OCI-LY3 (cell line): ENCODE data around the gene BABAM1.

Source experiments
- H2AFZ ChIP-seq: fragments of 200-600, 300-600 bp; shearing (Covaris generic); 2 replicates; pipeline ENCODE4 v1.6.0; 2014; ENCODE audit warnings: antibody characterized with exemption, low read depth, low read length
- H3K27ac ChIP-seq: fragments of 200-600, 300-600 bp; sonication (generic); 2 replicates; pipeline ENCODE4 v1.5.1; 2014; ENCODE audit warnings: mild to moderate bottlenecking, low read length, moderate library complexity, mixed read lengths
- H3K27me3 ChIP-seq: fragments of 200-600, 300-600 bp; sonication (generic); 2 replicates; pipeline ENCODE4 v1.6.1; 2014; ENCODE audit warnings: low read depth, low read length, mixed read lengths
- H3K36me3 ChIP-seq: fragments of 200-600, 300-600 bp; sonication (generic); replicated peaks from 2 replicates; pipeline ENCODE3; 2014; ENCODE audit warnings: low read depth, low read length, mixed read lengths
- H3K4me1 ChIP-seq: fragments of 300-600, 200-600 bp; sonication (generic); 2 replicates; pipeline ENCODE4 v1.6.1; 2014; ENCODE audit warnings: low read length, mixed read lengths
- H3K4me2 ChIP-seq: fragments of 200-600, 300-600 bp; sonication (generic); 2 replicates; pipeline ENCODE4 v1.6.1; 2014; ENCODE audit warnings: low read length, mixed read lengths
- H3K4me3 ChIP-seq: fragments of 300-600, 200-600 bp; sonication (generic); 2 replicates; pipeline ENCODE4 v1.5.1; 2014; ENCODE audit warnings: antibody characterized with exemption, mild to moderate bottlenecking, low read length, moderate library complexity
- H3K79me2 ChIP-seq: fragments of 300-600, 200-600 bp; shearing (Covaris generic); 2 replicates; pipeline ENCODE4 v1.6.1; 2014; ENCODE audit warnings: mild to moderate bottlenecking, low read length, mixed read lengths
- H3K9ac ChIP-seq: fragments of 300-600, 200-600 bp; shearing (Covaris generic); 2 replicates; pipeline ENCODE4 v1.6.0; 2014; ENCODE audit warnings: mild to moderate bottlenecking, low read length, moderate library complexity
- H3K9me3 ChIP-seq: fragments of 200-600, 300-600 bp; shearing (Covaris generic); 2 replicates; pipeline ENCODE4 v1.6.1; 2014; ENCODE audit warnings: low read length, mixed read lengths; ENCODE audit not compliant: insufficient read depth
- H4K20me1 ChIP-seq: fragments of 200-600, 300-600 bp; sonication (generic); 2 replicates; pipeline ENCODE4 v1.6.1; 2016; ENCODE audit warnings: low read length, mixed read lengths; ENCODE audit not compliant: insufficient read depth
- CTCF ChIP-seq: fragments of 200-600, 300-600 bp; sonication (generic); IDR thresholded peaks from 2 replicates; pipeline ENCODE4 v1.5.1; 2014; ENCODE audit warnings: antibody characterized with exemption, low read length, low read depth
- EZH2phosphoT487 ChIP-seq: fragments of 200-600 bp; shearing (Covaris generic); IDR thresholded peaks from 2 replicates; pipeline ENCODE4 v1.6.1; 2018; ENCODE audit warnings: antibody characterized with exemption, mixed run types, low read depth

BABAM1 gene

GRCh38 chr19:17282488-17283125, 15.4 kb downstream of the BABAM1 start:
- TF ChIP-seq CTCF (peak; percentile 92), EZH2phosphoT487 (no peak)

DNA sequence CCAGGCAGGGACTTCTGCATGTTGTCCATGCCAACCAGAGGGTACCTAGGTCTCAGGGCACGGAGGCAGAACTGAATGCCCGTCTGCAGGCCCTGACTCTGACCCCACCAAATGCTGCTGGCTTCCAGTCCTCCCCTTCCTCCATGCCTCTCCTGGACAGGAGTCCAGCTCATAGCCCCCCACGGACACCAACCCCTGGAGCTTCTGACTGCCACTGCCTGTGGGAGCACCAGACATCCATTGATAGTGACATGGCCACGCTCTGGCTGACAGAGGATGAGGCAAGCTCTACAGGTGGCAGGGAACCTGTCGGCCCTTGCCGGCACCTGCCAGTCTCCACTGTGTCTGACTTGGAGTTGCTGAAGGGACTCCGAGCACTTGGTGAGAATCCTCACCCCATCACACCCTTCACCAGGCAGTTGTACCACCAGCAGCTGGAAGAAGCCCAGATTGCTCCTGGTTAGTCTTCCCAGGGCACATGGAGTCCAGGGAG, 16.3 kb downstream of the BABAM1 start:
- Histone ChIP-seq H3K9ac (no peak overlapping the region), H3K36me3 (no peaks in the 10 kb centered on the region), H3K4me3 (no peak overlapping the region), H3K9me3 (no peaks in the 10 kb centered on the region), H2AFZ (no peak overlapping the region), H3K27ac (no peak overlapping the region), H3K4me1 (peaks cover 3% of the 10 kb centered on the region), H3K79me2 (no peaks in the 10 kb centered on the region), H4K20me1 (no peaks in the 10 kb centered on the region), H3K27me3 (no peaks in the 10 kb centered on the region), H3K4me2 (no peak overlapping the region)
- TF ChIP-seq EZH2phosphoT487: no peak
- no peak for TF ChIP-seq CTCF

More at GRCh38 chr19:17282488-17283125, 15.4 kb downstream of the BABAM1 start:
- no peaks in the 10 kb centered on the region for H4K20me1 ChIP-seq
- H3K27me3 ChIP-seq: no peaks in the 10 kb centered on the region
- H3K4me1 ChIP-seq: peaks cover 3% of the 10 kb centered on the region
- peak overlapping the region; percentile 63 for H3K4me2 ChIP-seq
- peak overlapping the region; percentile 56 for H3K4me3 ChIP-seq
- no peak overlapping the region for H3K9ac ChIP-seq
- H2AFZ ChIP-seq: no peak overlapping the region
- no peaks in the 10 kb centered on the region for H3K79me2 ChIP-seq
- no peaks in the 10 kb centered on the region for H3K9me3 ChIP-seq
- H3K27ac ChIP-seq: no peak overlapping the region
- peaks cover under 1% of the 10 kb centered on the region for H3K36me3 ChIP-seq

DNA sequence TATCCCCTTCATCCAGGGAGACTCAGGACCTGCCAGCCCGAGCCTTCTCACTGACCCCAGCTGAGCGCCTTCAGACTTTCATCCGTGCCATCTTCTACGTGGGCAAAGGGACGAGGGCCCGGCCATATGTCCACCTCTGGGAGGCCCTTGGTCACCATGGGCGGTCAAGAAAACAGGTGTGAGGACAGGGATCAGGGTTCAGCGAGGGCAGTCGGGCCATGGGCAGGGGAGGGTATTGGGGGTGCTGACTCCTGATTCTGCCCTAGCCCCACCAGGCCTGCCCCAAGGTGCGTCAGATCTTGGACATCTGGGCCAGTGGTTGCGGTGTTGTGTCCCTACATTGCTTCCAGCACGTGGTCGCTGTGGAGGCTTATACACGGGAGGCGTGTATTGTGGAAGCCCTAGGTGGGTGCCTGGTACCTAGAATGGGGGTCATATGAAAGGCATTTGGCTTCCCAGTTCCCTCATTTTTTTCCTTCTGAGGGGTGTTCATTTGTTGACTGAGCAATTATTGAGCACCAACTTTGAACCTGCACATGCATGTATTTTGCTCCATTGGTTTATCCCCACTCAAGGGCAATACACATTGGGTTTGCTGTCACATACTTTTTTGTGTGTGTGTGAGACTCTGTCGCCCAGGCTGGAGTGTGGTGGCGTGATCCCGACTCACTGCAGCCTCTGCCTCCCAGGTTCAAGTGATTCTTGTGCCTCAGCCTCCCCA, 18.3 kb downstream of the BABAM1 start:
- H3K79me2 ChIP-seq: no peaks in the 10 kb centered on the region
- no peak overlapping the region for H3K4me3 ChIP-seq
- H3K27ac ChIP-seq: no peak overlapping the region
- TF ChIP-seq EZH2phosphoT487 (no peak), CTCF (no peak)
- no peak overlapping the region for H3K9ac ChIP-seq
- H3K4me2 ChIP-seq: no peak overlapping the region
- H3K27me3 ChIP-seq: no peaks in the 10 kb centered on the region
- no peak overlapping the region for H2AFZ ChIP-seq
- no peaks in the 10 kb centered on the region for H3K36me3 ChIP-seq
- no peaks in the 10 kb centered on the region for H4K20me1 ChIP-seq
- peaks cover 3% of the 10 kb centered on the region for H3K4me1 ChIP-seq
- no peaks in the 10 kb centered on the region for H3K9me3 ChIP-seq

GRCh38 chr19:17286263-17286662, 19.0 kb downstream of the BABAM1 start:
- no peaks in the 10 kb centered on the region for H3K36me3 ChIP-seq
- no peaks in the 10 kb centered on the region for H3K27me3 ChIP-seq
- no peak overlapping the region for H3K4me2 ChIP-seq
- TF ChIP-seq CTCF (no peak), EZH2phosphoT487 (no peak)
- no peaks in the 10 kb centered on the region for H3K9me3 ChIP-seq
- H3K4me3 ChIP-seq: no peak overlapping the region
- H3K4me1 ChIP-seq: peaks cover 3% of the 10 kb centered on the region
- H4K20me1 ChIP-seq: no peaks in the 10 kb centered on the region
- no peak overlapping the region for H3K9ac ChIP-seq
- no peak overlapping the region for H2AFZ ChIP-seq
- H3K79me2 ChIP-seq: no peaks in the 10 kb centered on the region
- no peak overlapping the region for H3K27ac ChIP-seq
